Measurements from ENCODE around the gene SUGCT. TPM values are rescaled to one million over a fixed set of nuclear protein-coding genes. Genes with fewer than 3 reads are reported as not detected.

SUGCT gene
- total RNA-seq, 2 donors from 2014 or later, result 3.3 to 15.2 TPM

GRCh38 chr7:40177071-40177470, 42.3 kb downstream of the SUGCT start:
- DNase-seq (ENCODE audit: low spot score) (no peak), ATAC-seq (ENCODE audit: insufficient number of reproducible peaks, low FRiP score, low read depth) (no peak)
- Histone ChIP-seq H3K27me3 (replicated peaks; ENCODE audit: insufficient read depth) (no peaks in the 10 kb centered on the region), H3K36me3 (no peaks in the 10 kb centered on the region), H3K4me3 (no peak overlapping the region), H3K27ac (no peak overlapping the region), H3K4me1 (ENCODE audit: control insufficient read depth in 1 of 2, low read depth in 2 of 2) (no peaks in the 10 kb centered on the region), H3K9me3 (no peaks in the 10 kb centered on the region)
- no peak for TF ChIP-seq CTCF (IDR thresholded peaks at IDR 0.05)

GRCh38 chr7:40182452-40182851, 47.6 kb downstream of the SUGCT start:
- Histone ChIP-seq H3K9me3 (no peaks in the 10 kb centered on the region), H3K4me1 (ENCODE audit: control insufficient read depth in 1 of 2, low read depth in 2 of 2) (no peaks in the 10 kb centered on the region), H3K4me3 (no peak overlapping the region), H3K27ac (no peak overlapping the region), H3K36me3 (peaks cover 4% of the 10 kb centered on the region), H3K27me3 (replicated peaks; ENCODE audit: insufficient read depth) (no peaks in the 10 kb centered on the region)
- TF ChIP-seq CTCF (IDR thresholded peaks at IDR 0.05), result no peak
- DNase-seq (ENCODE audit: low spot score) (no peak), ATAC-seq (ENCODE audit: insufficient number of reproducible peaks, low FRiP score, low read depth) (no peak)

GRCh38 chr7:40186586-40186985, 51.8 kb downstream of the SUGCT start:
- DNase-seq (ENCODE audit: low spot score), result no peak
- Histone ChIP-seq H3K9me3 (no peaks in the 10 kb centered on the region), H3K27me3 (replicated peaks; ENCODE audit: insufficient read depth) (no peaks in the 10 kb centered on the region), H3K36me3 (peaks cover 4% of the 10 kb centered on the region), H3K4me1 (ENCODE audit: control insufficient read depth in 1 of 2, low read depth in 2 of 2) (no peaks in the 10 kb centered on the region), H3K4me3 (no peak overlapping the region), H3K27ac (no peak overlapping the region)
- no peak for ATAC-seq (ENCODE audit: insufficient number of reproducible peaks, low FRiP score, low read depth)
- no peak for TF ChIP-seq CTCF (IDR thresholded peaks at IDR 0.05)

- no peak for TF ChIP-seq CTCF (IDR thresholded peaks at IDR 0.05)
- Histone ChIP-seq H3K4me3 (no peak overlapping the region), H3K9me3 (no peaks in the 10 kb centered on the region), H3K27me3 (replicated peaks; ENCODE audit: insufficient read depth) (no peaks in the 10 kb centered on the region), H3K4me1 (ENCODE audit: control insufficient read depth in 1 of 2, low read depth in 2 of 2) (no peaks in the 10 kb centered on the region), H3K27ac (no peak overlapping the region), H3K36me3 (no peaks in the 10 kb centered on the region)
- ATAC-seq (ENCODE audit: insufficient number of reproducible peaks, low FRiP score, low read depth), result no peak
- DNase-seq (ENCODE audit: low spot score), result no peak
Measured at GRCh38 chr7:40192036-40192435, 57.2 kb downstream of the SUGCT start.

GRCh38 chr7:40194745-40195144, 59.9 kb downstream of the SUGCT start:
- H3K27me3 ChIP-seq (replicated peaks; ENCODE audit: insufficient read depth), result no peaks in the 10 kb centered on the region
- no peak overlapping the region for H3K4me3 ChIP-seq
- DNase-seq (ENCODE audit: low spot score) (no peak), ATAC-seq (ENCODE audit: insufficient number of reproducible peaks, low FRiP score, low read depth) (no peak)
- no peaks in the 10 kb centered on the region for H3K9me3 ChIP-seq
- peaks cover 0 to 8% of the 10 kb centered on the region in 2 donors for H3K4me1 ChIP-seq (ENCODE audit: control insufficient read depth in 1 of 2, low read depth in 2 of 2)
- H3K27ac ChIP-seq, result no peak overlapping the region
- H3K36me3 ChIP-seq, result no peaks in the 10 kb centered on the region
- TF ChIP-seq CTCF (IDR thresholded peaks at IDR 0.05), result no peak

Measured in thoracic aorta (tissue), 2 donors.